GM18519 (cell line): ENCODE results near the gene ADGRV1.

Experiments
- ATAC-seq: cut with Tn5 transposase; IDR thresholded peaks from one replicate; pipeline ENCODE4 v1.9.1; 2021; ENCODE audit warnings: mild to moderate bottlenecking, moderate library complexity; ENCODE audit not compliant: unreplicated experiment, low FRiP score

The ADGRV1 gene

DNA sequence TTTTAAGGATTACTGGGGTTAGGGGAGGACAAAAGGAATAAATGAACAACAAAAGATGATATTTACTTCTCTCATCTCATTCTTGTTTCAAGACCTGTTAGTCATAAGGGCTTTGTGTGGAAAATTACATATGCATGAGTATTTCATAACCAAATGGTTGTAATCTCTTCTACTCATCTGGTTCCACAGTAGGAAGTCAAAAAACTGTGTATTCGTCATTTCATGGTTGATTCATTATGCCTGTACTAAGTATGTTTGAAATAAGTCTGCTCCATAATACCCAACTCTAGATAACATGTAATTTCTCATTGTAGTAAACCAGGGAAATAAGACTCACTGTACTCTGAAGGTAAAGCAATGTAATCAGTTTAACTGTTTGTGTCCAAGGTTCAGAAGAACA lies 611.7 kb downstream of the ADGRV1 start:
- no peak for ATAC-seq

DNA sequence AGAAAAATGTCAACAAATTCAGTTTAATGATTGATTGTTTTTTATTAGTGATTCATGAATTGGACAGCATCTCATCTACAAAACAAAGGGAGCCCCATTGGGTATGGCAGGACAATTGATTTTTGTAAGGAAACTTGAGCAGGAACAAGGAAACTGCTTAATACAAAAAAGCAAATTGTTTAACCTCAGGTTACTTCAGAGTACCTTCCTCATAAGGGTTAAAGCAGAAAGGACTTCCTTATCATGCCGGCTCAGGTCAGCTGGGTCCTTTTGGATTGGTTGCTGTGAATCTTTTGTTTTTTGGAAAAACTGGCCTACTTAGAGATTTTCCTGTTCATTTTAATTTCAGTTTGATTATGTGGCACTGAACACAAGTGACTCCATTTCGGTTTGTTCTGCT lies 612.7 kb downstream of the ADGRV1 start:
- ATAC-seq: no peak

DNA sequence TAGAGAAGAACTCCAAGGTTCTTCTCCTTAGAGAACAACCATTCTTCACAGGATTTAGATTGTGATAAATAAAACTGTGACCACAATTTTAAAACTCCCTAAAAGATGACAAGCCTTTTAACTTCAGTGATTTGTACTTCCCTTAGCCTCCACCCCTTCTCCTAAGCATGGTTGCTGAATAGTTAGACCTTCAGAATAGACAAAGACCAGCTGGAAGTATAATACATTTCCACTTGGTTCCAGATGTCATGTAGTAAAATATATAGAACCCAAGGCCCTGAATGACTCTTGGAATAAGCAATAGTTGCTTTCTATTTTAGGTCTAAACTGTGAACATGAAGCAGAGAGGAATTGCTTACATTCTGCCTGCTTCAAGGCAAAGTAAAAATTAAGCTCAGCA lies 615.8 kb downstream of the ADGRV1 start:
- ATAC-seq: no peak

DNA sequence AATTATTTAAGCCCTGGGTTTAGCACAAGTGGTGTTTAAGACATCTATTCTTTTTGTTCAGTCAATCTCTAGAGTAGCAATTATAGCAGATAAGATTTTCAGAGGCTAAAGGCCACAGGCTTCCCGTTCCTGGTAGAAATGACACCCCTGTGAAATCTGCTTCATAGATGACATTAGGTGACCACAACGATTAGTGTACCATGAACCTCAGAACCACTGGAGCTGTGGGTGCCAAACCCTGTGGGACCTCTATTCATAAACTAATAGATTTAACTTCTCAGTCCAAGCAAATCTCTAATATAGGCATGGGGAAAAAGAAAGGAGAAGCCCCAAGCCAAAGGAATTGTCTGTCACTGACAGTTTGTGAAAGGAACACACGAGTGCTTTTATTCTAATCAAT lies 617.1 kb downstream of the ADGRV1 start:
- ATAC-seq: no peak

DNA sequence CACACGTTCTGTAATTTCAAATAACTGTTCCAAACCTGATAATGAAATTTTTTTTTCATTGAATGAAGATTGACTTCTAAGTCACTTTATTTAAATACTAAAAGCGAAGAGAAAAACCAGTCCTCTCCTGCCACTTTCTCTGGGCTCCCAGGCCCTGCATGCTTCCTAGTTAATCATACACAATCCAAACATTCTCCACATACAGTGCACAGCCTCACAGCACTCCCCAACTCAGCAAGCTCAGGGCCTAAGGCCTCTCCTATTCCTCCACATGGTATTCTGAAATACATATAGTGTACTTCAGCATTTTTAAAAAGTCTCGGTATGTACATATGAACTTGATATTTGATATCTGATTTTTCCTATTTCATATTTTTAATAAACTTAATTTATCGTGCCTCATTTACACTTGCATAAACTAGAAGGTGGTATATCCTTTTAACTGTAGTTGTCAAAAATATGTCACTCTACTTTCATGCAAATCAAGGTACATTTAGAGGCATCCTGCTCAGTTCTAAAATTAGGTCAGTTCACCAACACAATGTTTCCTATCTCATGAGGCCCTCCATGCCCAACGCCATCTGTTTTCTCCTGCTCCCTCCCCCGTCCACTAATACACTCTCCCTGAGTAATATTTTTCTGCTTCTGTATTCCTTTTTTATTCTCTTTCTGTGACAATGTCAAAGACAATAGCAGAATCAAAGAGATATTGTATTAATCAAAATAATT lies 617.9 kb downstream of the ADGRV1 start:
- no peak for ATAC-seq

DNA sequence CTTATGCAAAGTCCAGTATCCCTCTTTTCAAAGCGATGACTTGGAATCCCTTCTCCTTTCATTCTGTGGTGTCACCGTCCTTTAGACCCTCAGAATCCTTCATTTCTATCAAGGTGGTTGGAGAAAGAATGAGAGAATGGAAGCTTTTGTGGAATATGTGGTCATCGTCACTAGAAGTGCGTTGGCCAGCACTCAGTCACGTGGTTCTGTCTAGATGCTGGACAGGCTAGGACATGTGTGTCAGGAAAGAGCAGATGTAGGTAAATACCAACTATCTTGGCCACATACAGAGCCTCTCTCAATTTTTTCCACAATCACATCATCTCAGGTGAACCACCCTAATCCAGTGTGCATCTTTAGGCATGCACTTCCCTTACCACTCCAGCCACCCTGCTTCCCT lies 618.5 kb downstream of the ADGRV1 start:
- no peak for ATAC-seq

DNA sequence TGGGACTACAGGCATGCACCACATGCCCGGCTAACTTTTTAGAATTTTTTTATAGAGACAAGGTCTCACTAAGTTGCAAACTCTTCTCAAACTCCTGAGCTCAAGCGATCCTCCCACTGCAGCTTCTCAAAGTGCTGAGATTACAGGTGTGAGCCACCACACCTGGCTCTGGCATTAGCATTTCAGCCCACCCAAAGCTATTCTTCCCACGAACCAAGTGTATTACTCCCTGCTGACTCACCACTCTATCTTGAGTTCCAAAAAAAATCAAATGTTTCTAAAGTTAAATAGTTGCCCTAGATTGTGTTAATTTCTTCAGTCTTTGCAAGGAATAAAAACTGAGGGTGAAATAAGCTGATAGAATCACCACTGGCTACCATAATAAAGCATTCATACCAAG lies 619.0 kb downstream of the ADGRV1 start:
- no peak for ATAC-seq

DNA sequence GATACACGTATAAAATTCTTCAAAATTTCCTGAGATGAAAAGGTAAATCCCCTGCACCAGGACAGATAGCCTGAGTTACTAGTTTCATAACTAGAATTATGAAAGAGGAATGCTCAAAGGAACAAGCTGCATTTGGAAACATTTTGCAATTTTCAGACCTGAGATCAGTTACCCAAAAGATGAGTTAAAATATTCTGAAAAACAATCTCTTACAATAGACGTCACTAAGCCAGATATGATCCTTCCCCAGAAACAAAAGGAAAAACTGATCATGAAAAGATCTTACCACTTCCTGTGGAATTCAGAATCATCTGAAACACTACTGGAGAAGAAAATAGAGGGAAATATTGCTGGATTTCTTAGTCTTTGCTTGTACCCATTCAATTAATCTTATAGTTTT lies 619.9 kb downstream of the ADGRV1 start:
- ATAC-seq: no peak

DNA sequence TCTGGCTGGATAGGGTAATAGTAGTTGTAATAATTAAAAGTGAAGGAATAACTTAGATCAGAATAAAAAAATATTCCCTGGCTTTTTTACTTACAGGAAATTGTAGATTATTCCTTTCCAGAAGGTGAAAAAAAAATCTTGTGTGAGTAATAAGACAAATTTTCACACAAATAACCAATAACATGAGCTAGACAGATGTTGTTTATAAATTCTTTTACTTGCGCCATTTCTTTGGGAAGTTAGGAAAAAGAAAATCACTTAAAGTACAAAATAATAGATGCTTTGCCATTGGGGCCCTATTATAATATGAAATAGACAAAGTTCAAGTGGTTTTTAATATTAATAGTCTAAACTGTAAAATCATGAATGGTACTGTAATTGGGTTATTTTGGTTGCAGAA lies 620.4 kb downstream of the ADGRV1 start:
- no peak for ATAC-seq

DNA sequence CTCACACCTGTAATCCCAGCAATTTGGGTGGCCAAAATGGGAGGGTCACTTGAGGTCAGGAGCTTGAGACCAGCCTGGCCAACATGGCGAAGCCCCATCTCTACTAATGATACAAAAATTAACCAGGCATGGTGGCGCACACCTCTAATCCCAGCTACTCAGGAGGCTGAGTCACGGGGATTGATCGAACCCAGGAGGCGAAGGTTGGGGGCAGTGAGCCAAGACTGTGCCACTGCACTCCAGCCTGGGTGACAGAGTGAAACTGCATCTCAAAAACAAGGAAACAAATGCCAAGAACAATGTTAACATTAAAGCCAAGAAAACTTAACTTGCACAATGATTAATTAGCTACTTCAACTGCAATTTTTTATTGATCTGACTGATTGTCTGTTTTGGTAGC lies 621.9 kb downstream of the ADGRV1 start:
- ATAC-seq: no peak

DNA sequence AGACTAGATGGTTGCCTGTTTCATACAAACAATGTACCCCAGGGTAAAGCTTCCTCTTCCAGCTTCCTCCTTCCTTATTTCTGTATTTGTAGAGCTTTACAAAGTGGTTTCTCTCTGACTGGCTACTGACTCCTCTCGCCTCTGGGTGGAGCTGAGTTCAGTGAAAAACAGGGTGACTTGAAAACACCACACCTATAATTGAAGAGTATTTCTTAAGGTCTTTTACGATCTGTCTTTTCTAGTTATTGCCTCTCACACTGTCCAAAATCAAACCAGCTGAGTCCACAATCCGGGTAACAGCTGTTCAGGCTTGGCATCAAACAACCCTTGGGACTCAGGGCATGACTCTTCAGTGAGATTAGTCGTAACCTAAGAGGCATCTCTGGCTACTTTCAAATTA lies 624.2 kb downstream of the ADGRV1 start:
- peak; percentile 85 for ATAC-seq

DNA sequence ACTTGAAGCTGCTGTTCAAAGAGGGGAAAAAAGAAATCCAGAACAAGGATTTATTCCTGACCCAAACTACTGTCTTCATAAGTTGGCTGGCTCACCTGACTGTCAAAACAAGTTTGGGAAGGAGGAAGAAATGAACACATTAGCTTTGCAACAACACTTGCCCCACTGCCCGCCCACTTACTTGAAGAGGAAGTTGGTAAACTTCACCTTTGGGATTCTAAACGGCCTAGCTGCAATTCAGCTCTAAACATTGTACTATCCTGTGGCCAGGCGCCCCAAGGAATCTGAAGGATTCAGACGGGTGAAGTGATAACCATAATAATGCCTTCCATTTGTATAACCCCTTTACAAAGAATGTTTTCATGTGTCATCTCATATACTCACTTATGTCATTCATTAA lies 625.1 kb downstream of the ADGRV1 start:
- ATAC-seq: no peak

DNA sequence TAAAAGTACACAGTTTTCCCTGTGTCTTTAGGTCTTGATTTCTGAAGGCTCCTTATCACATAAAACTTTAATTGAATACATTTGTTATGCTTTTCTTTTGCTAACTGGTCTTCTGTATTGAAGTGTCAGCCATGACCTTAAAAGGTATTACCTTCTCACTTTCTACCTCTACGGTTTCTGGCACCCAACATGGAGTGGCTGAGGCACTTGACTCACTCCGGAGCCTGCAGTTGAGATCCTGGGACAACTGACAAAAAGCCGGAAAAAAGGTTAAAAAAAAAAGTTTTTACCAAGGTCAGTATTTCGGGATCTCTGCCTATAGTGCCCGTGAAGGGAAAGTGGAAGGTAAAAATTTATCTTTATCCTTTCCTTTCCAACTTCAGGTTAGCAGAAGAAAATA lies 627.5 kb downstream of the ADGRV1 start:
- no peak for ATAC-seq

DNA sequence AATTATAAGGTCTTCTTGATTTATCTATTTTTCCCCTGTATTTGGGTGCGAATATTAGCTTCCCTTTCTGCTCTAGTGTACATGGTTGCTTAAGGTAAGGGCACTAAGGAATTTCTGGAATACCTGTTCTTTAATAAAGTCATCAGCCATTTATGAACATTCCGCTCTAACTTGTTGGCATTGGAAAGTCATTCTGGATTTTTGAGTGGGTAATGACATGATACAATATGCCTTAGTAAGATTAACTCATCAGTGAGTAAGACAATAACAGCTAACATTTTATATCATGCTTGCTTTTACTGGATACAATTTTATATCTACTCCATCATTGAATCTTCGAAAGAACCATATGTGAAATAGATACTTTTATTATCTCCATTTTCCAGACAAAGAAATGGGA lies 628.4 kb downstream of the ADGRV1 start:
- no peak for ATAC-seq

DNA sequence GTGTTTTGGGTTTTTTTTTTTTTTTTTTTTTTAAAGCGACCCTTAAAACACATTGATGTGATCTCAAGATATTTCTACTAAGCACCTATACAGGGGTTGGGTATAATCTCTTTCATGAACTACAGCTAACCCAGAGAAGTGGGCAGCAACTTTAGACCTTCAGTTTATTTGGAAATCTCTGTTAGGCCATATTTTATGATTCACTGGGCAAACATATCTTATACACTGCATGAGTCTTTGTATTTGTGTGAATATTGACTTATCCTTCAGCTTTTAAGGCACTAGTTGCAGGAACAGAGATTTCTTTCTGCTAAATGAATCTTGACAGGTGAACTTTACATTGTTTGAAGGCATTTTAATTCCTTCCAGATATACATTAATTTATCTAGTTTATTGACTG lies 630.2 kb downstream of the ADGRV1 start:
- no peak for ATAC-seq

DNA sequence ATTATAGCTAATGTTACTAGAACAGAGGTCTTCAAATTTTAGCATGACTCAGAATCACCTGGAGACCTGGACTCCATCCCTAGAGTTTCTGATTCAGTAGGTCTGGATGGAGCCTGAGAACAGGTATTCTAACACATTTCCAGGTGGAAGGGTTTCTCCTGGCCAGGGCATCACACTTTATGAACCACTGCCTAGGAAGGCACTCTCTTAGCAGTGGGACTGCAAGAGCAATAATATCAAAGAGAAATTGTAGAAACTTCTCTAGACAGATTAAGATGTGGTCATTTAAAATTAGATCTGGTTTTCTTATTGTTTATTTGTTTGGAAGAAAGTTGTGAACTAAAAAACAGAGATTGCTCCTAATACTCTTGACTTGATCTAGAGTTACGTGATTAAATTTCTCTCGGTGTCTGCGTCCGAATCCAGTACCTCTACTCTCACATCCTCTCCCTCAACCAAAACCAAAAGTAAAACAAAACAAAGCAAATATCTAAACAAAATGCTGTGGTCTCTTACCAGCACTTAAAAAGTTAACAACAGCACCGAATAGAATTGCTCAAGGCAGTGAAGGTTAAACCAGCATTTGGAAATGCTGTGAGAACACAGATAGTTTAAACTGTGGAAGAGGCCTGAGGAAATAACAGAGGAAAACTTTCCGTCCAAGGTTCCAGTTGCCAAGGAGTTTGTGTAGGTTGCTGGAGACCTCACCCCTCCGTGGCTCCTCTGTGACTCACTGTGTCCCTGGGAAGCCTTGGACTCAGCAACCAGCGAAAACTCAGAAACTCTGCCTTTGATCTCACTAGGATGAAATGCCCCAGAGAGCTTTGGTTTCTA lies 631.1 kb downstream of the ADGRV1 start:
- ATAC-seq: no peak

DNA sequence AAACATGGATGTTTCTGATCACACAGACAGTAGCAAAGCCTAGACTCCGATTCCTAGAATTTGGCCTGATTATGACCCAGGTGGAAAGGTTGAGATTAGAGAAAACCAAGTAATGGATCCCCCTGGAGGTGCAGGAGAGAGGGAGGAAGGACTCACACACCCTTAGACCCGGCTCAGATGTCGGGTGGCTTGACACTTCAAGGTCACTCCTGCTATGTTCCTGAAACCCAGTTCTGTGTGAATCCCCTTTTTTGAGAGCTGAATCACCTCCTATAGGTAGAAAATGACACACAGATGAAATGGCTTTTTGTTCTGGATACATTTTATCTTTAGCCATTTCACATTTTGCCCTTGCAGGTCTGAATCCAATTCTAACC lies 631.7 kb downstream of the ADGRV1 start:
- ATAC-seq: no peak

DNA sequence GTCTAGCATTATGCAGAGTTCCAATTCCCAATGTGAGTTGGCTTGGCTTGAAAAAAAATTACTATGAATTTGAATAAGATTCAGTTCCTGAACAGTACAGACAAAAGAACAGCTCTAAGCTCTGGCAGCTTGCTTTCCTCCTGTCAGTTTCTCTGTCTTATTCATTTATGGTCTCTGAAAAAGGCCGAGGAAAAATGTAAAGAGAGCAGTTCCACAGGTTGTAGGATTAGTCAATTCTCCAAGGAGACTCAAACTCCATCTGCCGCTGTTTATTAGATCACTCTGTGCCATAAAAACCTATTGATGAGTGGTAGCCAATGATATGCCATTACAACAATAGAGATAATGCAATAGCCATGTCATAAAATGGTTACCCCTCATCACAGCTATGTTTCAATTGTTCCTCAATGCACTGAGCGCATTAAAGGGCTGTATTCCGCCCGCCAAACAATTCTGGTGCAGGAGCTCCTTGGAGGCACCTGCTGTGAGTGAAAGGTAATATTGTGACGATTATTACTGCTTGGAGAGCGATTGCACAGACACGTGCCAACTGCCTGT lies 636.3 kb downstream of the ADGRV1 start:
- ATAC-seq: no peak

DNA sequence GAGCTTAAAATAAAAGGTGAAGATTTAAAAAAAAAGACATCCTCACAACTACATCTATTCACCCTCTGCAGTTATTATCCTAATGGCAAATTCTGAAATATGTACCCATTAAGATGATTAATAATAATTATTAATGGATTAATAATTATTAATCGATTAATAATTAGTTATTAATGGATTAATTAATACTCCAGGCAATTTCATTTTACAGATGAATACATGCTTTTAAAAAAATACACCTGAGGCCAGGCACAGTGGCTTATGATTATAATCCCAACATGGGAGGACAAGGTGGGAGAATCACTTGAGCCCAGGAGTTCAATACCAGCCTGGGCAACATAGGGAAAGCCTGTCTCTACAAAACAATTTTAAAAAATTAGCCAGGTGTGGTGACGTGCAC lies 642.1 kb downstream of the ADGRV1 start:
- ATAC-seq: no peak

DNA sequence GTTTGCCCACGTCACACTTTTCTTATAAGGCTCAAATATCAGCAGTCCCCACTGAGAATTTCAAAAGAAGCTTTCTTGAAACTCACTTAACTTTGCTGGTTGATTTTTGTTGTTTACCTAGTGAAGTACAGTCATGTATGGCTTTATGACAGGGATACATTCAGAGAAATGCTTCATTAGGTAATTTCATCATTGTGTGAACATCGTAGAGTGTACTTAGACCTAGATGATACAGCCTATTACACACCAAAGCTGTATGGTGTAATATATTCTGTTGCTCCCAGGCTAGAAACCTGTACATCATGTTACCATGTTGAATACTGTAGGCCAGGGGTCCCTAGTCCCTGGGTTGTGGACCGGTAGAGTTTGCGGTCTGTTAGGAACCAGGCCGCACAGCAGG lies 647.5 kb downstream of the ADGRV1 start:
- no peak for ATAC-seq

DNA sequence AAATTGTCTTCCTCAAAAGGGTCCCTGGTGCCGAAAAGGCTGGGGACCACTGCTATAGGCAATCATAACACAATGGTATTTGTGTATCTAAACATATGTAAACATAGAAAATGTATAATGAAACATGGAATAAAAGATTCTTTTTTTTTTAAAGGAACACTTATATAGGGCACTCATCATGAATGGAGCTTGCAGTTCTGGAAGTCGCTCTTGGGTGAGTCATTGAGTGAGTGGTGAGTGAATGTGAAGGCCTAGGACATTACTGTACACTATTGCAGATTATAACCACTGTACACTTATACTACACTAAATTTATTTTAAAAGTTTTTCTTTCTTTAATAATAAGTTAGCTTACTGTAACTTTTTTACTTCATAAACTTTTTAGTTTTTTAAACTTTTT lies 648.1 kb downstream of the ADGRV1 start:
- no peak for ATAC-seq

DNA sequence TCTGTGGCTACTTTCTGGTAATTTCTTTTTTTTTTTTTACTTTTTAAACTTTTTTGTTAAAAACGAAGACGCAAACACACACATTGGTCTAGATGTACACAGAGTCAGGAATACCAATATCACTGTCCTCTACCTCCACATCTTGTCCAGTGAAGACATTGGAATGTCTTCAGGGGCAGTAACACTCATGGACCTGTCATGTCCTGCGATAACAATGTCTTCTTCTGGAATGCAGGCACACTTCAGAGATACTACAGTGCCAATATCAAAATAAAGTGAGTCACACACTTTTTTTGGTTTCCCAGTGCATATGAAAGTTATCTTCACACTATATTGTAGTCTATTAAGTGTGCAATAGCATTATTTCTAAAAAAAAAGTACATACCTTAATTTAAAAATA lies 648.7 kb downstream of the ADGRV1 start:
- no peak for ATAC-seq
